Suprapubic skin (tissue), 4 donors: ENCODE results near the gene ZNF639.

Experiments used
- CTCF ChIP-seq, 2 donors: fragments of 200-600 bp in 1 of 2; fragments of 450-650 bp in 1 of 2; sonication (generic) in 1 of 2; IDR thresholded peaks; one replicate each; pipeline ENCODE4 v1.5.1; 2016 to 2019; ENCODE audit warnings: antibody characterized with exemption in 2 of 2, mild to moderate bottlenecking in 1 of 2, moderate library complexity in 1 of 2
- EP300 ChIP-seq: sonication (generic); formaldehyde crosslinking; IDR thresholded peaks from one replicate; pipeline ENCODE4 v1.6.1; 2017; ENCODE audit warnings: antibody characterized with exemption
- POLR2A ChIP-seq, 2 donors: fragments of 450-650 bp; IDR thresholded peaks; one replicate each; pipeline ENCODE4 v1.6.1; 2017; ENCODE audit warnings: antibody characterized with exemption in 2 of 2, mild to moderate bottlenecking in 2 of 2, moderate library complexity in 2 of 2
- POLR2AphosphoS5 ChIP-seq, 3 donors: sonication (generic); formaldehyde crosslinking; IDR thresholded peaks; one replicate each; pipeline ENCODE4 v1.6.1; 2017; ENCODE audit warnings: antibody characterized with exemption in 3 of 3

GRCh38 chr3:179363332-179363731 lies 40.5 kb downstream of the ZNF639 start:
- TF ChIP-seq CTCF (IDR thresholded peaks at IDR 0.05) (no peak), POLR2AphosphoS5 (IDR thresholded peaks at IDR 0.05) (no peak), POLR2A (IDR thresholded peaks at IDR 0.05) (no peak), EP300 (no peak)
